Mononuclear cell (primary cell): ENCODE results near the gene CACNA1C. TPM values are rescaled to one million over a fixed set of nuclear protein-coding genes. Genes with fewer than 3 reads are reported as not detected.

Experiments used
- H3K27me3 ChIP-seq: 2 replicates; pipeline ENCODE4 v1.6.0; 2011; ENCODE audit warnings: low read length, control low read depth; ENCODE audit not compliant: insufficient read depth
- H3K4me1 ChIP-seq: 2 replicates; pipeline ENCODE4 v1.5.1; 2011; ENCODE audit warnings: mild to moderate bottlenecking, low read length, control low read depth; ENCODE audit not compliant: insufficient read depth
- H3K4me3 ChIP-seq: 2 replicates; pipeline ENCODE4 v1.5.1; 2011; ENCODE audit warnings: mild to moderate bottlenecking, low read length, moderate library complexity
- H3K9me3 ChIP-seq: 2 replicates; pipeline ENCODE4 v1.5.1; 2011; ENCODE audit warnings: low read depth, mild to moderate bottlenecking, control low read depth, low read length
- total RNA-seq: library from RNA; depleted of rRNA; stranded (reverse); fragments of >200 nt; gene quantifications from one replicate; pipeline ENCODE4 v1.2.3, GENCODE V29; 2012

The CACNA1C gene
- total RNA-seq, 1 donor: 0.10 TPM

DNA sequence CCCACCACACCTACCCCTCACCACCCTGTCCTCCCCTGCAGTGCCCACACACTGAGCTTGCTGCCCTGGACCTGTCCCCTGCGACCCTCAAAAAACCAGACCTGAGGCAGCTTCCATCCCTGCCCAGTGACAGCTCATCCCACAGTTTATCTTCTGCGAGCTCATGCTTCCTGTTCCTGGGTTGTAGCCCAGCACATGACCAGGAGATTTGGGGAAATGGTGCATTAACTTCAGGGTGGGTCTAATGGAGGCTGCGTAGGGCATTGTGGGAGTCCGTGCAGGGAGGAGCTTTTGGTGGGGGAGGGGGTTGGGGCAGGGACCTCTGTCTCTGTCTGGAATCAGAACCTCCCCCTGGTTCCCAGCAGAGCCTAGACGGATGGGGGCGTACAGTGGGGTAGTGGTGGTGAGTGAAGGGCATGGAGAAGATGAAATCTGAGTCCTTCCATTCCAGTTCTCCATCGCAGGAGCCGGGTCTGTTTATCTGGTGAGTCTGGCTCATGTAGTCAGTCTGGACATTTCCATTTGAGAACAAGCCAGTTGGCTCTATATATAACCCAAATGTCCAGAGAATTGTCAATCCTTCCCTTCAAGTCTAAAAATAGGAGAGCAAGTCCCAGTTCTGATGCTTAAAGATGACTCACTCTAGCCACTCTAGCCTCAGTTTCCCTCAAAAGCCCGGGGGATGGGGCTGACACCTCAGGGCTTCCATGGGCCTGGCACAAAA is 270.9 kb downstream of the CACNA1C start:
- peaks cover 21% of the 10 kb centered on the region for H3K4me1 ChIP-seq
- H3K9me3 ChIP-seq: no peaks in the 10 kb centered on the region
- no peak overlapping the region for H3K4me3 ChIP-seq
- H3K27me3 ChIP-seq: no peaks in the 10 kb centered on the region

DNA sequence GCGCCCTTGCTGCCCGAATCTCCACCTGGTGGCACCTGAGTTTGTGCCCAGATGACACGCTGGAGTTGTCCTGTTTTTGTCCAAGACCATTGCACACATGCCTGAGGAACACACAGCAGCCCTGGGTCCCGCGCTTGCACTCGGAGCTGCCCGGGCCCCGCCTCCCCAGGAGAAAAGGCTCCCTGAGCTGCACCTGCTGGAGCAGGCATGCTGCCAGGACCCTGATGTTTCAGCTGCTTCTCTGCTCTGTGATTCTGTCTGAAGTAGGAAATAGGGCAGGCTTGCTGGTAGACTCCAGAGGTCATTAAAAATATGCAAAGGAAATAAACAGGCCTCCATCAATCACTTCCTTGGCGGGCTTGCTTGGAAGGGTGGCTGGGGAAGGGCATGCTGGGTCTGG is 271.6 kb downstream of the CACNA1C start:
- H3K4me3 ChIP-seq: no peak overlapping the region
- H3K27me3 ChIP-seq: no peaks in the 10 kb centered on the region
- H3K9me3 ChIP-seq: no peaks in the 10 kb centered on the region
- peaks cover 21% of the 10 kb centered on the region for H3K4me1 ChIP-seq

DNA sequence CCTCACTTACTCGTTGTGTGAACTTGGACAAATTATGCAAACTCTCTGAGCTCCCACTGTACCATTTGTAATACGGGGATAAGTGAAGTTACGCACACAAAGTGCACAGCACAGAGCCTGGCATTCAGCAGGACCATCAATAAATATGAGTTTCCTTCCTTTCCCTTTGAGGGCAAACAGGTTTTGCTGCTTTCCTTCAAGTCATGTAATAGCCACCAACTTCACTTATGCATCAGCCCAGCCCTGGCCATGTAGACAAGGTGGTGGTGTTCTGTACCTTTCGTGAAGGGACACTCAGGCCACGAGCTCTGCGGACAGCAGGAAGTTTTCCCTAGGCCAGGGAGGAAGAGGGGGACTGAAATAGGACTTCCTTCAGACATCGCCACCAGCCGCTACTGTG is 272.7 kb downstream of the CACNA1C start:
- Histone ChIP-seq H3K27me3 (no peaks in the 10 kb centered on the region), H3K4me1 (peaks cover 21% of the 10 kb centered on the region), H3K4me3 (no peak overlapping the region), H3K9me3 (no peaks in the 10 kb centered on the region)

DNA sequence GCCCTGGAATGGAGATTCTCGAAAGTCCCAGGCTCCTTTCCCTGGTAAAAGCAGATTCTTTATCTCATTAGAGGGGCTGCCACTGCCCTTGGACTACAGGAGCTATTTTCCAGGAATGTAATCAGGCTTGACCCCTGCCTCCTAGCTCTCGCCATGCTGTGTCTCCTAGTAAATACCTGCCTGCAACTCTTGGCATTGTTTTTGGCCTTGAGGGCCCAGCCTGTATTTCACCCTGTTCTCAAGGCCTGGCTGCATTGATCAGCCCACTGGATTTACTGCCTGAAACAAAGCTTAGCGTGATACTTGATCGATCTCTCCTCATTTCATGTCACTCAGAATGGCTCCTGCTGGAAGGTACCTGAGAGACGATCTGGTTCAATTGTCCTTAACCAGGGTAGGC is 273.7 kb downstream of the CACNA1C start:
- Histone ChIP-seq H3K4me3 (no peak overlapping the region), H3K27me3 (no peaks in the 10 kb centered on the region), H3K4me1 (peaks cover 21% of the 10 kb centered on the region), H3K9me3 (no peaks in the 10 kb centered on the region)

DNA sequence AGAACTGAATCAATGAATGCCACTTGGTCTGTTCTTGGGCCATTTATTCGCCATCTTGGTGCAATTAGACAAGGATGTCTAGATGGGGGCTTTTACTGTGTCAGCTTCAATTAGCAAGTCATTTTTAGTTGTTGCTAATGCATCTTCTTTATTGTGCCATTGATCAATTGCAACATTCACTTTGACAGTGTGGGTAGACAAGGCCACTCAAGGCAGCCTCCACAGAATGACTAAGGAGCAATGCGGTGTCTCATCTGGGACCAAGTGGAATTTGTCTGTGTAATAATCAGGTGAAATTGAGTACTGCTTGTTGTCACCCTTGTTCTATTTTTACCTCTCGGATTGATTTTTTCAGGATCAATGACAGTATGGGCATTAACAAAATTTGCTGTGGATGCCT is 275.9 kb downstream of the CACNA1C start:
- H3K27me3 ChIP-seq: no peaks in the 10 kb centered on the region
- no peak overlapping the region for H3K4me3 ChIP-seq
- peaks cover 8% of the 10 kb centered on the region for H3K4me1 ChIP-seq
- no peaks in the 10 kb centered on the region for H3K9me3 ChIP-seq

DNA sequence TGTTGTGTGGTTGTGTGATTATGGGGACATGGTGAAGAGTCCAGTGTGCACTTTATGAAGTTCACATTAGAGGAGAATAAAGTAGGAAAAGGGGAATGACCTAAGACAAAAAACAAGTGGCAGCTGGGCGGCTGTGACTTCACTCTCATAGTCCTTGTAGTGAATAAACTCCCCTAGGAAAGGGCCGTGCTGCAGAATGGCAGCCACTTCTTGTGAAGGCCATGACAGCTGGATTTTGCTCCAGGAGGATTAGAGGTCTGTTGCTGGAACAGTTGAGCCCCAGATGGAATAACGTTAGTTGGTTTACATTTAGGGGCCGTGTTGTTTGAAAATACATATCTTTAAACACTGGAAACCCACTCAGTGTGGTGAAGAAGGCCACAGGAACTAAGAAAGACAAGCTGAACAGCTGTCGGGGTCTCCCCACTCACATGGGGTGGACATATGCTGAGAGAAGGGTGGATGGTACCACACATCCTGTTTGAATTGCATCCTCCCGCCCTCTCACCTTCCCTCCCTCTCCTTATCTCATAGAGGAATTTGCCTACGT is 276.9 kb downstream of the CACNA1C start:
- H3K4me1 ChIP-seq: peaks cover 9% of the 10 kb centered on the region

DNA sequence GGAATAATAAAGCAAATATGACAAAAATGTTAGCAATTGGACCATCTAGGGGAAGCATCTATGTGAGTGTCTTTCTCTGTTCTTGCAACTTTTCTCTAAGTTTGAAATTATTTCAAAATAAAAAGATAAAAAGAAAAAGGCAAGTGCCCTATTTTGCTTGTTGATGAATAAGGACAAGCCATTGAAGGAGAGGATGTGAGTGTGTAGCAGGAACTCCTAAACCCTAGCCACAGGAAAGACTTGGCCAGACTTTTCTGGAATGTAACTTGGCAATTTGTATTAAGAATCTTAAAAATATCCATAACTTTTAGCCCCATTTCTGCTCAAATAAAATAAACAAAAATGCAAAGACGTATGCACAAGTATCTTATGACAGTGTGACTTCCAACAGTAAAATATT is 279.4 kb downstream of the CACNA1C start:
- Histone ChIP-seq H3K27me3 (no peaks in the 10 kb centered on the region), H3K4me3 (no peak overlapping the region), H3K4me1 (peaks cover 34% of the 10 kb centered on the region), H3K9me3 (no peaks in the 10 kb centered on the region)

More for the DNA sequence above, 276.9 kb downstream of the CACNA1C start:
- no peaks in the 10 kb centered on the region for H3K9me3 ChIP-seq
- no peaks in the 10 kb centered on the region for H3K27me3 ChIP-seq
- no peak overlapping the region for H3K4me3 ChIP-seq

DNA sequence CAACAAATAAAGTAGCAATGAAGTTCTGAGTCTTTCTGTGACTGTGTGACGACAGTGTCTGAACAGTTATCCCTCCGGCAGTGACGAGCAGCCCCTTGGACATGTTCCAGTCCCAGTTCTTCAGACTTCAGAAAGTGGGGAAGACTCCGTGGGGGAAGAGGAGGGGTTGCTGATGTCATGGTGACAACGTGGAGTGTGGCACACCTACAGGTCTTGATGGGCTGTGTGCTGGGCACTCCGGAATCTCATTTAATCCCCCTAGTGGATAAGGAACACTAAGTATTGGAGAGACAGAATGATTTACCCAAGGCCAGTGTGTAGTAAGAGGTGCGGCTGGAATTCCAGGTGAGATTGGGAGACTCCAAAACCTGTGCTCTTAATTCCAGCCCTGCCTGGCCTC is 280.2 kb downstream of the CACNA1C start:
- Histone ChIP-seq H3K4me3 (no peak overlapping the region), H3K4me1 (peaks cover 41% of the 10 kb centered on the region), H3K27me3 (no peaks in the 10 kb centered on the region), H3K9me3 (no peaks in the 10 kb centered on the region)

DNA sequence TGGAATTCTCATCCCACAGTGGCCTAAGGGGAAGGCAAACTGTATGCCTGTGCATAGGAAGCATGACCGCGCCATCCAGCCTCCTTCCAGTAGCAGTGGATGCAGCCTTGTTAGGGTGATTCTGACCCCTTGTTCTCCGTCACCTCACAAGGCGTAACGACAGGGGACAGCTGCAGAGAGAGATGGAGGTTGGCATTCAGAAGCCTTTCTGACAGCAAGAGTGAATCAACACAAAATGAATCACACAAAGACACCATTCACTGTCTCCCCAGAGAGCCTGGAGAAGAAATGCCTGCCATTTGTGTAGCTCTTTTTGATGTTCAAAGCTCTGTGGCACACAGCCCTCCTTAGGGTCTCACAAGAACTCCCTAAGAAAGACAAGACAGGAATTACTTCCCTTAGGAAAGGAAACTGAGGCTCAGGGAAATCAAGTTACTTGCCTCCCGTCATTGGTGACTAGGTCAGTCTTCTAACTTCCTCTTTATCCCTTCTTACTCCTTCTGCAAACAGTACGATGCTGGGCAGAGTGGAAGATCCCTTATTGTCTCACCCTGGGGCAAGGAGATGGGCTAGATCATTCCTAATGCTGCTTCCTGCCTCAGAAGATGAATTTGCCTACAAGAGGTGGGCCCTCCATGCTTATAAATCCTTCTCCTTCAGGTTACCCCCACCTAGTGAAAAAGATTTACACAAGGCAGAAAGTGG is 280.9 kb downstream of the CACNA1C start:
- no peaks in the 10 kb centered on the region for H3K27me3 ChIP-seq
- no peak overlapping the region for H3K4me3 ChIP-seq
- H3K4me1 ChIP-seq: peaks cover 48% of the 10 kb centered on the region
- no peaks in the 10 kb centered on the region for H3K9me3 ChIP-seq

DNA sequence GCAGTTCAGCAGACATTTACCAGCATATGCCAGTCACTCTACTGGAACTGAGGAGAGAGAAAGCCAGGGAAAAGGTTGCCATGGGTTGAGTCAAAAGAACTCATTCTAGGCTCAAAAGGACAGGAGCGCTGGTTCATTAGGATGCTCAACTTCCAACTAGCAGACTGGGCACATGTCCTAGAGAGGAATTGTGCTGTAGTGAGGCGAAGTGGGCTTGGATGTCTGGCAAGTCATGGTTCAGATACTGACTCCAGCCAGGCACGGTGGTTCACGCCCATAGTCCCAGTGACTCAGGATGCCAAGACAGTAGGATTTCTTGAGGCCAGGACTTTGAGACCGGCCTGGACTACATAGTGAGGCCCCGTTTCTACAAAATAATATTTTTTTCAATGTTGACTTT is 281.5 kb downstream of the CACNA1C start:
- Histone ChIP-seq H3K4me3 (no peak overlapping the region), H3K4me1 (peaks cover 55% of the 10 kb centered on the region), H3K9me3 (no peaks in the 10 kb centered on the region), H3K27me3 (no peaks in the 10 kb centered on the region)

DNA sequence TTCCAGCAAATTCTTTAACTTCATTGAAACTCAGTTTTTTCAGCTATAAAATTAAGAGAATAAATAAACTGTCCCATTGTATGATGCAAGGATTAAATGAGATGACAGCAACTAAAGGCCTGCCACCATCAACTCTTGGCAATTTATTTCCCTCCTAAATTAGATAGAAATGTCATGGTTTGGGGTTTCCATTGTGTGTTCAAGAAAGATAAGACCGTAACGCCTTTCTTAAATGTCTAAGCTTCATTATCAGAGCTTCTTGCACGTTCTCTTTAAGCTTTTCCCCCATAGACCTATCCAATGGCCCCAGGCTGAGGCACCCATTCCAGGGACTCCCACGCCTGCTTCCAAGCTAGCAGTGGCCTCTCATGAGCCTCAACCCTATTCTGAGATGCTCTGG is 281.9 kb downstream of the CACNA1C start:
- Histone ChIP-seq H3K27me3 (no peaks in the 10 kb centered on the region), H3K4me3 (no peak overlapping the region), H3K9me3 (no peaks in the 10 kb centered on the region), H3K4me1 (peaks cover 55% of the 10 kb centered on the region)

DNA sequence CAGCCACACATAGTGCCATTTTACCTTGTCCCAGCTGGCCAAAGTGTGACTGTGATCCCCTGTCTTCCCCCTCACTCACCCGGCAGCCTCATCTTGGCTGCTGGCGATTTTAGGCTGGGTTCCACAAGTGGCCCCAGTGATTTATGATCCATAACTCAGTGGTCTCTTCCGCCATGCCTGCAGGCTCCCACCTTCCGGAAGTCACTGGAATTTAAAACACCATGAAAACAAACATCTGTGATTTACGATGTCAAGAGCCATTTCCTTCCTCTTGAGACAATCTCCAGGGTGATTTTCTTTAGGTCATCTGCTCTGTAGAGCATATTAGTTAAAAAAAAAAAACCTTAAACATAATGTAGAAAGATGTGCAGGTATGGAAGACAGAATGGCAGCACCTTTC is 282.3 kb downstream of the CACNA1C start:
- H3K9me3 ChIP-seq: no peaks in the 10 kb centered on the region
- peaks cover 55% of the 10 kb centered on the region for H3K4me1 ChIP-seq
- H3K27me3 ChIP-seq: no peaks in the 10 kb centered on the region
- no peak overlapping the region for H3K4me3 ChIP-seq

DNA sequence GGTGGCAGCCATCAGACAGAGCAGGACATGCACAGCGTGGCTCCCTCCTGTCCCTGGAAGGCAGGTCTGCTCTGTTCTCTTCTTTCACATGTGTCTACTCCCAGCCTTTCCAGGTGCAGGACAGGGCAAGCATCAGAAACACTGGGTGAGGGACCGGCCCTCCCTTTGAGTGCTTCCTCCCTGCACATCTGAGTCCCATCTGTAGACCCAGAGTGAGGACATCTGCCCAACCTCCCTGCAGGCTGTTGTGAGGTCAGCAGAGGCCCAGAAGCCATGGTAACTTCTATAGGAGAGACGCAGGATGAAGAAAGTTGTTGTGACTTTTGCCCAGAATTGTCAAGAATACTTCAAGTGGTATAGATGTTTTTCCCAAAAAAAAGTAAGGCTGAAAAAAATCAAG is 282.7 kb downstream of the CACNA1C start:
- H3K9me3 ChIP-seq: no peaks in the 10 kb centered on the region
- peaks cover 55% of the 10 kb centered on the region for H3K4me1 ChIP-seq
- no peak overlapping the region for H3K4me3 ChIP-seq
- no peaks in the 10 kb centered on the region for H3K27me3 ChIP-seq

DNA sequence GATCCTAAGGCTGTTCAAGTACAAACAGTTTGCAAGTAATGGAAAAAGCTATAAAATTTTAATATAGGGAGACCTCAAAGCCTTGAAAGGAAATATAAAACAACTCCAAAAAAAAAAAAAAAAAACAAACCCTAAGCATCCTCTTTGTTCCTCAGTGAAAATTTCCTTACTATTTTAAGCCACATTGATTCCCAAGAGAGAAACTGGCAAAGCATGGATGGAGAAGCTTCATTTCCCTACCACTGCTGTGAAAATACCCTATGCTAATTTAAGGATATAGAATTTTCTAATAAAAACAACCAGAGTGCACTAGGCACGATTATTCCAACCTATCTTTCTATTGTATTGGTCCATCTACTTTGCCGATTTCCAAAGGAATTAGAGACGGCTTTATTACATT is 283.1 kb downstream of the CACNA1C start:
- H3K27me3 ChIP-seq: no peaks in the 10 kb centered on the region
- no peaks in the 10 kb centered on the region for H3K9me3 ChIP-seq
- peaks cover 57% of the 10 kb centered on the region for H3K4me1 ChIP-seq
- no peak overlapping the region for H3K4me3 ChIP-seq

DNA sequence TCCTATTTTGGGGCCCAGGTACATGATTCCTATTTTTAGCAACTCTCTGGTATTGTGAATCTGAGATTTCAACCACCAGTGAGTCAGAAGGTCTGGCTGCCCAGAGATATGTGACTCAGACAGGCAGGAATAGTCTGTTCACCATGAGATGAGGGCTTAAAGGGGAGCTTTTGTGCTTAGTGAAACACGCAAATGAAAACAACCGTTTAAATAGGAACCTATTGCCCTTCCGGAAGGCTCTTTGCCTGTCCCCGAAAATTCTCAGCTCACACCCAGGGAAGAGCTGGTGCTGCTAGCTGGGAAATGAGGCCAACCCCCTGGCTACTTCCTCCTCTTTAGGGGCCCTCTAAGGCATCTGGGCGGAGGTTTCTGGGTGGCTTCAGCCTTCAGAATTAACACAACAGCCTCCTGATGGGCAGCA is 283.6 kb downstream of the CACNA1C start:
- no peaks in the 10 kb centered on the region for H3K27me3 ChIP-seq
- no peak overlapping the region for H3K4me3 ChIP-seq
- no peaks in the 10 kb centered on the region for H3K9me3 ChIP-seq
- peaks cover 62% of the 10 kb centered on the region for H3K4me1 ChIP-seq
